Neuronal stem cell (in vitro differentiated cells): Measurements from ENCODE around the gene RNF123.
A peak's percentile ranks its signal among the peaks of the same experiment; 100 is the strongest.

Experiments
- DNase-seq: peaks from one replicate; pipeline ENCODE4 v3.0.0-alpha.2; 2013; ENCODE audit warnings: low spot score
- H2AFZ ChIP-seq: one replicate; pipeline ENCODE4 v1.6.1; 2013; ENCODE audit warnings: mild to moderate bottlenecking, low read length, inconsistent platforms
- H2AK5ac ChIP-seq: 2 replicates; pipeline ENCODE4 v1.6.1; 2013; ENCODE audit warnings: low read depth, mild to moderate bottlenecking, inconsistent platforms, low read length, moderate library complexity, mixed read lengths
- H2BK120ac ChIP-seq: 2 replicates; pipeline ENCODE4 v1.6.1; 2013; ENCODE audit warnings: low read depth, mild to moderate bottlenecking, inconsistent platforms, low read length, moderate library complexity, mixed read lengths
- H2BK12ac ChIP-seq: one replicate; pipeline ENCODE4 v1.6.1; 2013; ENCODE audit warnings: low read length, inconsistent platforms
- H2BK15ac ChIP-seq: 2 replicates; pipeline ENCODE4 v1.6.1; 2013; ENCODE audit warnings: mild to moderate bottlenecking, low read length, inconsistent platforms, mixed read lengths
- H2BK5ac ChIP-seq: one replicate; pipeline ENCODE4 v1.6.1; 2013; ENCODE audit warnings: inconsistent platforms, mild to moderate bottlenecking, low read length, moderate library complexity
- H3K14ac ChIP-seq: one replicate; pipeline ENCODE4 v1.6.1; 2013; ENCODE audit warnings: low read length, inconsistent platforms
- H3K18ac ChIP-seq: 2 replicates; pipeline ENCODE4 v1.6.1; 2013; ENCODE audit warnings: low read length, inconsistent platforms
- H3K23ac ChIP-seq: 2 replicates; pipeline ENCODE4 v1.6.1; 2013; ENCODE audit warnings: low read depth, mild to moderate bottlenecking, mixed read lengths, low read length, inconsistent platforms; ENCODE audit not compliant: poor library complexity
- H3K27ac ChIP-seq: replicated peaks from 3 replicates; pipeline ENCODE4 v1.5.1; 2013; ENCODE audit warnings: low read length, inconsistent platforms
- H3K27me3 ChIP-seq, 3 experiments: 2 replicates each; pipeline ENCODE4 v1.6.1; 2013; ENCODE audit warnings: low read length in 3 of 3, mild to moderate bottlenecking in 2 of 3, inconsistent platforms in 1 of 3, low read depth in 1 of 3, mixed read lengths in 1 of 3, moderate library complexity in 1 of 3; ENCODE audit not compliant: control insufficient read depth in 3 of 3, insufficient read depth in 3 of 3
- H3K36me3 ChIP-seq, 2 donors: replicated peaks in 1 of 2; 2 replicates each; pipeline ENCODE4 v1.6.1; 2013; ENCODE audit warnings: low read length in 2 of 2; ENCODE audit not compliant: control insufficient read depth in 2 of 2, insufficient read depth in 2 of 2
- H3K4ac ChIP-seq: 2 replicates; pipeline ENCODE4 v1.6.1; 2013; ENCODE audit warnings: inconsistent platforms, mild to moderate bottlenecking, low read length, moderate library complexity
- H3K4me1 ChIP-seq, 2 donors: 1 replicate in 1 of 2; 2 replicates in 1 of 2; pipeline ENCODE4 v1.6.1; 2013; ENCODE audit warnings: low read length in 2 of 2, low read depth in 1 of 2; ENCODE audit not compliant: control insufficient read depth in 2 of 2, insufficient read depth in 1 of 2
- H3K4me2 ChIP-seq: one replicate; pipeline ENCODE4 v1.6.1; 2013; ENCODE audit warnings: mild to moderate bottlenecking, low read length, inconsistent platforms; ENCODE audit not compliant: insufficient read depth, poor library complexity, severe bottlenecking
- H3K4me3 ChIP-seq, 2 donors: 2 replicates each; pipeline ENCODE4 v1.5.1; 2013; ENCODE audit warnings: low read length in 2 of 2, mild to moderate bottlenecking in 2 of 2, inconsistent platforms in 1 of 2, moderate library complexity in 1 of 2
- H3K79me1 ChIP-seq: one replicate; pipeline ENCODE4 v1.6.1; 2013; ENCODE audit warnings: low read depth, mild to moderate bottlenecking, inconsistent platforms, low read length, moderate library complexity
- H3K9ac ChIP-seq: one replicate; pipeline ENCODE4 v1.6.1; 2013; ENCODE audit warnings: mild to moderate bottlenecking, low read depth, low read length, inconsistent platforms; ENCODE audit not compliant: poor library complexity
- H3K9me3 ChIP-seq, 2 donors: replicated peaks in 1 of 2; 2 replicates each; pipeline versions ENCODE3 to v1.6.1; 2013; ENCODE audit warnings: low read length in 2 of 2, mild to moderate bottlenecking in 2 of 2, inconsistent platforms in 1 of 2, low read depth in 1 of 2, mixed read lengths in 1 of 2, moderate library complexity in 1 of 2; ENCODE audit not compliant: control insufficient read depth in 2 of 2, insufficient read depth in 1 of 2
- H4K8ac ChIP-seq: one replicate; pipeline ENCODE4 v1.6.1; 2013; ENCODE audit warnings: low read depth, mild to moderate bottlenecking, inconsistent platforms, low read length, moderate library complexity
- H4K91ac ChIP-seq: one replicate; pipeline ENCODE4 v1.6.1; 2013; ENCODE audit warnings: low read length, low read depth, mild to moderate bottlenecking, inconsistent platforms; ENCODE audit not compliant: poor library complexity
- WGBS, 2 donors: extraction: QIAGEN DNeasy Blood & Tissue Kit; methylation state at CpG; one replicate each; pipeline ENCODE4 v1.1.7; 2013; ENCODE audit warnings: missing lambda C conversion rate in 2 of 2, mixed read lengths in 1 of 2; ENCODE audit not compliant: insufficient read length in 2 of 2, insufficient replicate concordance in 1 of 2; ENCODE audit errors: extremely low coverage in 2 of 2; 5-methylcytosine and 5-hydroxymethylcytosine counted together

The RNF123 gene

DNA sequence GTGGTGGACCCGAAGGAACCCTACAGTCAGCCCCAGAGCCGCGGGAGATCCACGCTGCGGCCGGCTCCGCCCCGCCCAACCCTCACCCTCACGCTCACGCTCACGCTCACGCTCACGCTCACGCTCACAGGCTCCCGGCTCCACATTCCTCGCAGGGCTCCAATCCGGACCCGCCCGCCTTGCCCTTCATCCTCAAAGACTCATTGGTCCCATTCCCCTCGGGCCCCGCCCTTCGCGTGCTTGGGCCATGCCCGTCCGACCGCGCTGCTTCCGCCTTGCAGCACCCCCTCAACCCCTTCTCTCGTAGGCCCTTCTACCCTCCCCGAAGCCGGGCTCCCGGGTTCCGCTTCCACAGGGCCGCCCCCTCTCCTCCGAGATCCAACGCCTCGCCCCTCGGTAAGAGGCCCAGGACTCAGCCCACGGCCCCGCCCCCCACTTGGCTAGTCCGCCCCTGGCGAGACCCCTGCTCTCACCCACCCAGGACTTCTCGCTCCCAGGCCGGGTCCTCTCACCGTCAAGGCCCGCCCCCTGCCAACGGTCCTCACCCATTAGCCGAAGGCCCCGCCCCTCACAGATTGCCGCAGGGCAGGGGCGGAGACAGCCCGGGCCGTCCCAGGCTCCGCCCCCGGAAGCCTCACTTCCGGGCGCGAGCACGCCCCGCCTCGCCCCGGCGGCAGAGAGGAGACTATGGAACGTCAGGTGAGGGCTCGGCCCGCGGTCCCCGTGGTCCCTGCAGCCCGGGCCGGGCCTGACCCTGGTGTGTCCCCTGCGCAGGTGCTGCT lies 15.5 kb upstream of the RNF123 start, which contains the start of gene APEH:
TSS of gene APEH (plus strand) at position 637 of the 782 bp plus-strand sequence. CDS start at position 688, 51 bp downstream.
- peak within 1 kb of the TSS; percentile 93 for H3K18ac ChIP-seq
- H2BK120ac ChIP-seq = peak within 1 kb of the TSS; percentile 73
- peaks cover 7 to 10% of the 10 kb centered on the region in 2 donors for H3K4me1 ChIP-seq
- peaks cover 4% of the 10 kb centered on the region for H3K79me1 ChIP-seq
- H3K27ac ChIP-seq = peak within 1 kb of the TSS; percentile 91
- peaks cover 26 to 38% of the 10 kb centered on the region in 2 donors for H3K36me3 ChIP-seq
- H2BK5ac ChIP-seq = peak within 1 kb of the TSS; percentile 78
- no peak within 1 kb of the TSS for H4K91ac ChIP-seq
- no peaks in the 10 kb centered on the region for H3K27me3 ChIP-seq
- peak within 1 kb of the TSS; percentile 92 for H3K4me2 ChIP-seq
- H3K9me3 ChIP-seq = no peaks in the 10 kb centered on the region
- peak within 1 kb of the TSS; percentile 80 for H3K4ac ChIP-seq
- H4K8ac ChIP-seq = no peak within 1 kb of the TSS
- peak within 1 kb of the TSS; percentile 97 for H2AK5ac ChIP-seq
- H3K14ac ChIP-seq = peak within 1 kb of the TSS; percentile 11
- H3K9ac ChIP-seq = peak within 1 kb of the TSS; percentile 90
- H2AFZ ChIP-seq = peak within 1 kb of the TSS; percentile 93
- no CpG with 5 or more reads among the region's 71 CpGs for WGBS, 2 donors
- H2BK12ac ChIP-seq = no peak within 1 kb of the TSS
- peak within 1 kb of the TSS; percentile 78 for H3K23ac ChIP-seq
- H2BK15ac ChIP-seq = peak within 1 kb of the TSS; percentile 32
- H3K4me3 ChIP-seq = peak within 1 kb of the TSS; percentile 90 to 96
- peak; percentile 95 for DNase-seq

DNA sequence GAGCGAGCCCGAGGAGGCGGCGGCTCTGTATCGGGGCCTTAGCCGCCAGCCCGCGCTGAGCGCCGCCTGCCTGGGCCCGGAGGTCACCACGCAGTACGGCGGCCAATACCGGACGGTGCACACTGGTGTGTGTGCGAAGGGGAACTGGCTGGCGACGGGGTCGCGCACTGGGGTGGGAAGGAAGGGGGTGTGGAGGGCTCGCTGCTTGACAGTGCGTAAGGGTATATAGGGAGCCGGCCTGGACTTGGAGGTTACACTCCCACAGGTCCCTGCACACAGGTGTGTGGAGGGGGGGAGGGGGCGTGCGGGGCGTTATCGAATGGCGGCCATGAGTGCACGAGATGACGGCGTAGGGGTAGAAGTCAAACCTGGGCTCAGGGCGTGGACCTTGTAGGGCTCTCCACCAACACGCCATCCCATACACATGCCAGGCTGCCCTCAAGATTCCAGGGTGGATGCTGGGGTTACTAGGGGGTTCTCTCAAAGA lies 14.8 kb upstream of the RNF123 start:
- Histone ChIP-seq H3K4me3 (peak overlapping the region; percentile 90 to 96), H2BK15ac (no peak overlapping the region), H4K8ac (no peak overlapping the region), H3K18ac (peak overlapping the region; percentile 88), H3K36me3 (peaks cover 33 to 44% of the 10 kb centered on the region in 2 donors), H3K4me1 (peaks cover 7 to 10% of the 10 kb centered on the region in 2 donors), H3K4me2 (peak overlapping the region; percentile 72), H2AK5ac (peak overlapping the region; percentile 36), H2BK5ac (peak overlapping the region; percentile 78), H3K79me1 (peaks cover 4% of the 10 kb centered on the region), H3K9ac (peak overlapping the region; percentile 90), H2BK120ac (no peak overlapping the region), H3K27me3 (no peaks in the 10 kb centered on the region), H3K23ac (peak overlapping the region; percentile 78), H3K9me3 (no peaks in the 10 kb centered on the region), H4K91ac (no peak overlapping the region), H2BK12ac (no peak overlapping the region), H3K14ac (no peak overlapping the region), H2AFZ (peak overlapping the region; percentile 93), H3K4ac (no peak overlapping the region), H3K27ac (no peak overlapping the region)
- no peak for DNase-seq
- WGBS, 2 donors = no CpG with 5 or more reads among the region's 34 CpGs

DNA sequence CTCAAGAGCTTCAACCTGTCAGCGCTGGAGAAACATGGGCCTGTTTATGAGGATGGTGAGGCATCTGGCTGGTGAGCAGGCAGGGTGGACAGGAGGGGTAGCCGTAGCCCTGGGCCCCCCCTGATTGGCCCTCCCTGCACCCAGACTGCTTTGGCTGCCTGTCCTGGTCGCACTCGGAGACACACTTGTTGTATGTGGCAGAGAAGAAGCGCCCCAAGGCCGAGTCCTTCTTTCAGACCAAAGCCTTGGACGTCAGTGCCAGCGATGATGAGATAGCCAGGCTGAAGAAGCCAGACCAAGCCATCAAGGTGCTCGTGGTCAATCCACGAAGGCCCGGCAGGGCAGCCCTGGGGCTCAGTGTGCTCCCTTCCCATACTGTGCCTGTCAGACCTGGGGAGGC lies 13.4 kb upstream of the RNF123 start:
- no CpG with 5 or more reads among the region's 11 CpGs for WGBS, 2 donors
- Histone ChIP-seq H3K4ac (no peak overlapping the region), H3K14ac (no peak overlapping the region), H3K23ac (no peak overlapping the region), H3K9me3 (no peaks in the 10 kb centered on the region), H2BK15ac (no peak overlapping the region), H4K8ac (no peak overlapping the region), H3K27ac (no peak overlapping the region), H3K36me3 (peaks cover 44 to 58% of the 10 kb centered on the region in 2 donors), H3K4me1 (peaks cover 7 to 10% of the 10 kb centered on the region in 2 donors), H2BK12ac (no peak overlapping the region), H2AK5ac (no peak overlapping the region), H3K9ac (no peak overlapping the region), H3K27me3 (no peaks in the 10 kb centered on the region), H2BK120ac (no peak overlapping the region), H4K91ac (no peak overlapping the region), H3K4me3 (peak overlapping the region in 1 of 2 donors; percentile 96), H3K79me1 (peaks cover 4% of the 10 kb centered on the region), H2BK5ac (no peak overlapping the region), H3K4me2 (no peak overlapping the region), H2AFZ (no peak overlapping the region), H3K18ac (no peak overlapping the region)
- no peak for DNase-seq

DNA sequence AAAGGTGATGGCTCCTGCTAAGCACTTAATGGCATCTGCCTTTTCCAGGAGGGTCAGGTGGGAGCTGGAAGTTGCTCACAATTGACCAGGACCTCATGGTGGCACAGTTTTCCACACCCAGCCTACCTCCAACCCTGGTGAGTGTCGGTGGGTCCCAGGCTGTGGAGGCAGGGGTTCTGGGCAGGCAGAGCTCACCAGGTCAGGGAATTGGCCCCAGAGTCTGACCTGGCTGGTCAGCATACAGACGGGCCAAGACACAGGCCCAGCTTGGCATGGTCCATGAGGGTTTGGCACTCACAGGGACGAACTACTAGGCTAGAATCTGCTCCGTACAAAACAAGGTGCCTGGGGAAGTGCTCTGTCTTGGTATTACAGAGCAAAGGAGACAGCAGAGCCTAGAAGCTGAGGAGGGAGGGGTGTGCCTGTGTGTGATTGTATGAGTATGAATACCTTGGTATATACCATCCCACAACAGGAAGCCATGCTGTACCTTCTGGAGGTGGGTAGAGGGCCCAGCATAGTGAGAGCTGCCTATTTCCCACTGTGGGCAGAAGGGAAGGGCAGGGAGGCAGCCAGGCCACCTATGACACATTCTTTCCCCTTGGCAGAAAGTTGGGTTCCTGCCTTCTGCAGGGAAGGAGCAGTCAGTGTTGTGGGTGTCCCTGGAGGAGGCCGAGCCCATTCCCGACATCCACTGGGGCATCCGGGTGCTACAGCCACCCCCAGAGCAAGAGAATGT lies 8.7 kb upstream of the RNF123 start:
- no peak overlapping the region for H4K8ac ChIP-seq
- H3K4me1 ChIP-seq = no peaks in the 10 kb centered on the region
- H3K27ac ChIP-seq = no peak overlapping the region
- no peak overlapping the region for H4K91ac ChIP-seq
- no peak overlapping the region for H2AK5ac ChIP-seq
- no peak overlapping the region for H3K4me2 ChIP-seq
- no peak overlapping the region for H3K18ac ChIP-seq
- H2BK120ac ChIP-seq = no peak overlapping the region
- no peaks in the 10 kb centered on the region for H3K9me3 ChIP-seq
- H3K14ac ChIP-seq = no peak overlapping the region
- H3K4me3 ChIP-seq = no peak overlapping the region
- no peak overlapping the region for H2BK15ac ChIP-seq
- H3K23ac ChIP-seq = no peak overlapping the region
- H3K4ac ChIP-seq = no peak overlapping the region
- peaks cover 70 to 91% of the 10 kb centered on the region in 2 donors for H3K36me3 ChIP-seq
- H2BK12ac ChIP-seq = no peak overlapping the region
- no CpG with 5 or more reads among the region's 7 CpGs for WGBS, 2 donors
- H3K79me1 ChIP-seq = no peaks in the 10 kb centered on the region
- H2BK5ac ChIP-seq = no peak overlapping the region
- DNase-seq = no peak
- H3K27me3 ChIP-seq = no peaks in the 10 kb centered on the region
- H2AFZ ChIP-seq = no peak overlapping the region
- no peak overlapping the region for H3K9ac ChIP-seq
